HG02852 (cell line): ENCODE measurements around the gene HAS3.
"Not testable (repeated sequence)": the region's sequence is repeated elsewhere in the genome, so short reads cannot be mapped to it uniquely, and the experiment has no call there.

Source experiments
- ATAC-seq: cut with Tn5 transposase; IDR thresholded peaks from one replicate; pipeline ENCODE4 v1.9.1; 2021; ENCODE audit warnings: mild to moderate bottlenecking, moderate library complexity; ENCODE audit not compliant: unreplicated experiment

Gene HAS3

DNA sequence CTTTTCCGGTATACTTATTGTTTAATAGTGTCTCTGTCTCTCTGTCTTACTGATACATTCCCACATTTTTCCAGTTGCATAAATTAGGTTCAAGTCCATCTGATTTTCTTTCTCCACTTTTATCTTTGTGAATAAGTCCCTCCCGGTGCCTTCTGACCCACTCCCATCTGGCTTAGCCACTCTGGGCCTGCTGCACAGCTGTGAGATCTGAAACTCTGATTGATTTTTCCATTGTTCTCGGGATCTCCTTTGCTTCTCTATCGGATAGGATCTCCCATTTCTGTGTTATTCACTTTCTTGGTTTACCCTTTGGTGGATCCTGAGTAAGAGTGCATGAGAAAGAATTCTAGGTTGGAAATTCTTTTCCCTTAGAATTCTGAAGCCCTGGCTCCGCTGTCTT, 35.6 kb downstream of the HAS3 start:
- ATAC-seq: no peak

DNA sequence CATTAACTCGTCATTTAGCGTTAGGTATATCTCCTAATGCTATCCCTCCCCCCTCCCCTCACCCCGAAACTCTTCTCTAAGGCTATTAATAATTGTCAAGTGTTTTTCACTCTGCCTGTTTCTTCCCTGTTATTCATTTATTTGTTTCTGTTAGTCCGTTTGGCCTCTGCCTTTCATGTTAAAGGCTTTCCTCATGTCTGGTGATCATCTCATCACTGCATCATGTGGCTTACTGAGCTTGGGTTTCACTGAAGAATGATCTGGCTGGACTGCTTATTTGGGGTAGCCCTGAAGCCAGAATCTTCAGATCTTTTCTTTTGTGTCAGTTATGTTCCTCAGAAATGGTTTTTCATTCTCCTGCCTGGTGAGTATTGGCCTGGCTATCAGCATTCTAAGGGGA, 36.5 kb downstream of the HAS3 start:
- no peak for ATAC-seq

DNA sequence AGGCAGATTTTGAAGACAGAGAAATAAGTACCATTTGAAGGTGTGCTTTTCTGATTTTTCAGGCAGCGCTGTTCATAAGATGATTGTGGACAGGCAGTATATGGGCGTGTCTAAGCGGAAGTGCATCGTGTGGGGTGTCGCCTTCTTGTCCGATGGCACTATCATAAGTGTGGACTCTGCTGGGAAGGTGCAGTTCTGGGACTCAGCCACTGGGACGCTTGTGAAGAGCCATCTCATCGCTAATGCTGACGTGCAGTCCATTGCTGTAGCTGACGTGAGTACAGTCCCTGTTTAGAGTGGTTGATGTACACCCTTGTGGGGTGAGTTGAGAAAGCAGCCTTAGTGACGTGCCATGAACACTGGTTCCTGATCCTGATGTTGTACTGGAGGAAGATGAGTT, 37.7 kb downstream of the HAS3 start:
- ATAC-seq: no peak

DNA sequence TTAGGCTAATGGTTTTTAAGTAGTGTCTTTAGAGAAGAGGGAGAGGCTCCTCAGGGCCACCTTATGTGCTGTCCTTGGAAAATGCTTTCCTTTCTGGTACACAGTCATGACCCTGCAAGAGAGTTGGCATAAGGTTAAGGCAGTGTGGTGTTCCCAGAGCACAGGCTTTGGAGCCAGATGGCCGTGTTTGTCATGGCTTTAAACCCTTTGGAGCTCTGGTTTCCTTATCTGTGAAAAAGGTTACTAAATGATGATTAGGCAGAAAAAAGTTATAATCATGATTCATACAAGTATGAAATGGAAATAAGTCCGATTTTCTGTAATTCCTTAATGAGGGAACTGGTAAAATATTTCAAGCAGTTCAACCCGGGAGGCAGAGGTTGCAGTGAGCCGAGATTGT, 40.2 kb downstream of the HAS3 start:
- ATAC-seq: no peak

DNA sequence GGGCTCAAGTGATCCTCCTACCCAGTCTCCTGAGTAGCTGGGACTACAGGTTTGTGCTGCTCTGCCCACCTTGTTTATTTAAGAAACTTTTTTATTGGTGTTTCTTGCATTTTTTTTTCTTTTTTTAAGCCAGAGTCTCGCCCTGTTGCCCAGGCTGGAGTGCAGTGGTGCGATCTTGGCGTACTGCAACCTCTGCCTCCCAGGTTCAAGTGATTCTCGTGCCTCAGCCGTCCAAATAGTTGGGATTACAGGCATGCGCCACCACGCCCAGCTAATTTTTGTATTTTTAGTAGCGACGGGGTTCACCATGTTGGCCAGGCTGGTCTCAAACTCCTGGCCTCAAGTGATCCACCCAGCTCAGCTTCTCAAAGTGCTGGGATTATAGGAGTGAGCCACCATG, 44.2 kb downstream of the HAS3 start:
- not testable (repeated sequence) for ATAC-seq

DNA sequence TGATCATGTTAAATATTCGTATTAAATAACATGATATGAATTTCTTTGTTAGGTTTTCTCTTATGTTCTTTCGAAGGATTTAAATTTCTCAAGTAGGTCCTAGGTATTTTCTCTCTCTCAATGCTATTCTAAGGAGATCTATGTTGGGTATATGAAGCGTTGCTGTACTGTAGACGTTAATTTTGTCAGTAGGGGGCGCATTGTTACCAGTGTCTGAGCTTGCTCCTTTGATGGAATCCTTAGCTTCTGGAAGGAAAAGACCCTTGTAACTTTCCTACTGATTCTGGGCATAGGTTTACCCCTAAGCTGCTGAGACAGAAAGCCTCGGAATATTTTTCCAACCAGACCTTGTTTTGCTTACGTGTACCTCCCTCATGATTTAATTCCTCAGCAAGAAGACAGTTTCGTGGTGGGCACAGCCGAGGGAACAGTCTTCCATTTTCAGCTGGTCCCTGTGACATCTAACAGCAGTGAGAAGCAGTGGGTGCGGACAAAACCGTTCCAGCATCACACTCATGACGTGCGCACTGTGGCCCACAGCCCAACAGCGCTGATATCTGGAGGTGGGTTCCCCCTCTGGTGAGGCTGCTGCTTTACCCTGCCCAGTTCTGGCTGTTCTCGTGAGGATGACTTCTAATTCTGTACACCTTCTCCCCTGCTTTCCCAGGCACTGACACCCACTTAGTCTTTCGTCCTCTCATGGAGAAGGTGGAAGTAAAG, 44.9 kb downstream of the HAS3 start:
- ATAC-seq: no peak

DNA sequence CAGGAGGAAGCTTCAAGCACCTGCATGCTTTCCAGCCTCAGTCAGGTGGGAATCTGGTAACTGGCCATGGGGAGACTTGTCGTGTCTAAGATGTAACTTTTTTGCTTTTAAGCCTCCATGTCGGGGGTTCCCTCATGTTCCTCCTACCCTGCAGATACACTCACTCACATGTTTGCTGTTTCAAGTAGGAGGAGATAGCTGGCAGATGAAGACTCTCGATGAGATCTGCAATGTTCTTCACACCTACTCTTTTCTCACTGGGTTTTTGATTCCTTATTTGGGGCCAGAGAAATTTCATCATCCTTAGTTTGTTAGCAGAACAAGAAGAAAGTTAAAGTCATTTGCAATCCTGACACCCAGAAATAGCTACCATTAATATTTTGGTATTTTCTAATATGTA, 51.7 kb downstream of the HAS3 start:
- ATAC-seq: no peak

DNA sequence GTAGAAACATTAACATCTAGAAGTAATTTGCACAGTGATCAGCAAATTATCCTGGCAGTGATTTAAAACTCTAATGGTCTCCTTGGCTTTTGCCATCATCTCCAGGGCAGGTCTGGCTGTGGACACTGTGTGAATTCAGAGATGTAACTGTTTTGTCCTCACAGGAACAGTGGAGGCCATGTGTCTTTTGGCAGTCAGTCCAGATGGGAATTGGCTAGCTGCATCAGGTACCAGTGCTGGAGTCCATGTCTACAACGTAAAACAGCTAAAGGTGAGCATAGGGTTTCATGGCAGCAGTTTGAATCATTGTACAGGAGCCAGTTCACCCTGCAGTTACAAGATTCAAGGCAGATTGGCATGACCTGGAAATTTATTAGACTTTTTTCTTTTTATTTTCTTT, 54.7 kb downstream of the HAS3 start:
- ATAC-seq: no peak

DNA sequence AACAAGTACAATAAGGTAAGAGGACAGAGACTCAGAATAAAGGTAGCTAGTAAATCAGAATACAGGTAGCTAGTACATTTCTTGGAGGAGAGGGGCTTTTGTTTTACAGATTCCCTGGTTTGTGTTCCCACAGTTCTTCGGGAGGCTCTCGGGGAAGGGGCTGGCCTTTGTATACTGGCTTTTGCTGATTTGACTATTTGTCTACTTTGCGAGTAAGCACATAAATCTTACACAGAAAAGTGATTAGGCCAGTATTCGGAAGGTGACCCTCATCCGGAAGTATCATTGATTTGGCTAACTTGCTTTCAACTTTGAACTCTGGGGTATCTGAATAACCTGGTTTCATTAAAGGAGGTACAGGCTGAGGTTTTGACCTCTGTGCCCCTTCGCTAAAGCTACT, 60.1 kb downstream of the HAS3 start:
- no peak for ATAC-seq

DNA sequence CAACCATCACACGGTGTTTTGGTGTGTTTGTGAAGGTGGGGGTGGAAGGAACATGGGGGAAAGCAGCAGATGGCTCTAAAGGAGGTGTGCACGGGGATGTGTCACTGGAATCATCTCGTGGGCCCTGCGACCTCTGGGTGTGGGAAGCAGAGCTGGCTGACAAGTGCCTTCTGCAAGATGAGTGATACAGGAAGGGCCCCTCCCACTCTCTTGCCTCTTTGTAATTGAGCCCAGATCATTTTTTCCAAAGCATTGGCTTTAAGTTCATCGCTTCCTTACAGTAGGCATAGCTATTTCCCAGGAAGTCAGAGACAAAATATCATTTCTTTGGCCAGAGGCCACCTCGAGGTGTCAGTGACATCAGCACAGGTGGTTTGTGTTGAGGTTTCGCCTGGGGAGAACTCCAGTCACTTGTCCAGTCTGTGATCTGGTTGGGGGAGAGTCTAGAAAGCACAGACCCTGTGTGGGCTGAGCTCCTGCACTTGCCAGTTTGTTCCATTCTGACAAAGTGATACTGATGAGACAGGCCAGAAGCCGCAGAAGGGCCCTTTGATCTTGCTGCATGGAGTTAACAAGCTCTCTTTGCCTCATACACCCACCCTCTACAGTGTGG, 60.9 kb downstream of the HAS3 start:
- ATAC-seq: peak; percentile 68

DNA sequence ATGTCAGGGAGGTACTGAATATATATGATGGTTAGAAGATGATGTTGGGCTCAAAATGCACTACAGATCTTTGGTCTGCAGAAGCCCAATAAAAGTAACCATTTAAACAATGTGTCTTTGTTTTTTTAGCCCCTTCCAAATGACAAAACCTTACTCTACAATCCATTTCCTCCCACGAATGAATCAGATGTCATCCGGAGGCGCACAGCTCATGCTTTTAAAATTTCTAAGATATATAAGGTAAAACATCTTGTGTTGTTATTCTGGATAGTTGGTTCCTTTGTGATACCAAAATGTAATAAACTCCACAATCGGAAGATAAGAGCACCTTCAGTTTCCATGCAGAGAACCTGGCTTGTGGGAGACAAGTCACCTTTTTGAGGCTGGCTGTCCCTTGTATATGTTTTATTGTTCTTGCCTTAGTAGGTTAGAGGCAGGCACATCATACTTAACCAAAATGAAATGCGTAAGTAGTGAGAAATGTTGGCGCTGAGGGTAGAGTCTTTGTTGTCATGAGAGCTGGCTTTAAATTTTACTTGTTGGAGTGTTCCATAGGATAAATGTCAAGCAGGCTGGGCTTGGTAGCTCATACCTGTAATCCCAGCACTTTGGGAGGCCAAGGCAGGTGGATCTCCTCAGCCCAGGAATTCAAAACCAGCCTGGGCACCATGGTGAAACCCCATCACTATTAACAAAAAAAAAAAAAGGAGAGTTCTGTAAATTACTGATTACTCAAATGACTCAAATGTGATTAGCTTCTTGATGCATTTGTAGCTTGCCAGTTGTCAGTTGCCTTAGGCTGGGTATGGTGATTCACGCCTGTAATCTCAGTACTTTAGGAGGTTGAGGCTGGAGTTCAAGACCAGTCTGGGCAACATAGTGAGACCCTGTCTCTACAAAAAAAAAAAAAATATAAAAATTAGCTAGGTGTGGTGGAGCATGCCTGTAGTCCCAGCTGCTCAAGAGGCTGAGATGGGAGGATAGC, 61.8 kb downstream of the HAS3 start:
- no peak for ATAC-seq
